Gastrocnemius medialis (tissue), 4 donors: ENCODE data around the gene KIF16B. TPM values are rescaled to one million over a fixed set of nuclear protein-coding genes. Genes with fewer than 3 reads are reported as not detected.

ENCODE experiments used
- ATAC-seq, 2 donors: fragments of 150-250 bp; one replicate each; pipeline ENCODE4 v1.9.1; 2016
- DNase-seq, 2 donors: peaks; one replicate each; pipeline ENCODE4 v3.0.0-alpha.2; 2019
- H3K27ac ChIP-seq, 4 donors: fragments of 200-600 bp; sonication (generic); 1 replicate in 1 of 4; 2 replicates in 3 of 4; pipeline ENCODE4 v1.5.1; 2016 to 2018; ENCODE audit warnings: mild to moderate bottlenecking in 2 of 4, moderate library complexity in 1 of 4
- H3K27me3 ChIP-seq, 3 donors: fragments of 200-600 bp; sonication (generic) in 2 of 3; 1 replicate in 1 of 3; 2 replicates in 2 of 3; pipeline versions ENCODE4 v1.5.1 to v1.6.0; 2016 to 2019; ENCODE audit warnings: mild to moderate bottlenecking in 1 of 3, moderate library complexity in 1 of 3
- H3K36me3 ChIP-seq, 2 donors: fragments of 200-600 bp; sonication (generic) in 1 of 2; one replicate each; pipeline ENCODE4 v1.5.1; 2017 to 2018
- H3K4me1 ChIP-seq, 2 donors: fragments of 200-600 bp; sonication (generic) in 1 of 2; one replicate each; pipeline ENCODE4 v1.5.1; 2016 to 2017; ENCODE audit warnings: mild to moderate bottlenecking in 2 of 2
- H3K4me3 ChIP-seq, 4 donors: fragments of 200-600 bp; sonication (generic) in 3 of 4; 1 replicate in 1 of 4; 2 replicates in 3 of 4; pipeline ENCODE4 v1.5.1; 2016 to 2019; ENCODE audit warnings: mild to moderate bottlenecking in 2 of 4
- H3K9me3 ChIP-seq, 3 donors: fragments of 200-600 bp; sonication (generic) in 2 of 3; 1 replicate in 1 of 3; 2 replicates in 2 of 3; pipeline ENCODE4 v1.5.1; 2016 to 2019
- CTCF ChIP-seq, 5 experiments: fragments of 450-650 bp in 3 of 5; fragments of 200-600 bp in 2 of 5; sonication (generic) in 2 of 5; IDR thresholded peaks in 4 of 5; conservative IDR thresholded peaks in 1 of 5; 1 replicate in 4 of 5; 2 replicates in 1 of 5; pipeline ENCODE4 v1.5.1; 2016 to 2019; ENCODE audit warnings: antibody characterized with exemption in 5 of 5, mild to moderate bottlenecking in 3 of 5, moderate library complexity in 3 of 5
- POLR2A ChIP-seq, 2 donors: fragments of 450-650 bp; IDR thresholded peaks; one replicate each; pipeline ENCODE4 v1.6.1; 2017; ENCODE audit warnings: antibody characterized with exemption in 2 of 2, mild to moderate bottlenecking in 2 of 2, moderate library complexity in 2 of 2
- in situ Hi-C, 4 donors: fragments of 200-750 bp; cut with MboI; loops; one replicate each; pipeline versions ENCODE4 v1.15.0 to v1.8.0; 2017; ENCODE audit warnings: low sequenced_read_pairs in 4 of 4
- intact Hi-C: fragments of 100-400 bp; cut with DNase I; formaldehyde crosslinking; loops from one replicate; pipeline ENCODE4 v1.15.1; 2023; ENCODE audit warnings: low total_unique reads
- total RNA-seq, 4 donors: library from RNA; depleted of rRNA; stranded (reverse); fragments of >200 nt; gene quantifications; one replicate each; pipeline versions ENCODE4 v1.1.0 to v1.2.3, GENCODE V29; 2016

The KIF16B gene
- total RNA-seq, 4 donors from 2014 or later: 13.4 to 23.9 (median 20.0) TPM

DNA sequence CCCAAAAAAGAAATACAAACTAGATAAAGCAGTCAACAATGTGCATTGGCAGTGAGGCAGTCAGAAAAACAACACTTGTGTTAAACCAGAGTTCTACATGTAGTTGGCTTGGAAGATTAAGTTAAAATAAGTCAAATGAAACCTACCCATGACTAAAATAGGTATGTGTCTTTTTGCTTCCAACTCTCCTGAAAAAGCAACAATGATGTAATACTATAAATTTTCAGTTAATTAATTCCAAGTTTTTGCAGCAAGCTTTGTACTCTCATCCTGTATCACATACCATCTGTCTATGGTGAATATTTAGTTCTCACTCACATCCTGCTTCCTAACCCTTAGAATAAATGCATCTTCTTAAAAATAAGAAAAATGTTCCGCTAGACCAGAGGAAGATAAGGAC lies 261.5 kb downstream of the KIF16B start:
- ATAC-seq: no peak
- H3K4me1 ChIP-seq: no peaks in the 10 kb centered on the region
- H3K9me3 ChIP-seq: no peaks in the 10 kb centered on the region
- intact Hi-C loops (no loop called here), in situ Hi-C loops (no loop called here)
- no peak for DNase-seq
- H3K36me3 ChIP-seq: no peaks in the 10 kb centered on the region
- no peak for TF ChIP-seq CTCF (IDR thresholded peaks at IDR 0.05 in 4 of 5, conservative IDR thresholded peaks at IDR 0.05 in 1 of 5)
- TF ChIP-seq POLR2A (IDR thresholded peaks at IDR 0.05): no peak
- H3K27me3 ChIP-seq: no peaks in the 10 kb centered on the region
- no peak overlapping the region for H3K27ac ChIP-seq
- no peak overlapping the region for H3K4me3 ChIP-seq

DNA sequence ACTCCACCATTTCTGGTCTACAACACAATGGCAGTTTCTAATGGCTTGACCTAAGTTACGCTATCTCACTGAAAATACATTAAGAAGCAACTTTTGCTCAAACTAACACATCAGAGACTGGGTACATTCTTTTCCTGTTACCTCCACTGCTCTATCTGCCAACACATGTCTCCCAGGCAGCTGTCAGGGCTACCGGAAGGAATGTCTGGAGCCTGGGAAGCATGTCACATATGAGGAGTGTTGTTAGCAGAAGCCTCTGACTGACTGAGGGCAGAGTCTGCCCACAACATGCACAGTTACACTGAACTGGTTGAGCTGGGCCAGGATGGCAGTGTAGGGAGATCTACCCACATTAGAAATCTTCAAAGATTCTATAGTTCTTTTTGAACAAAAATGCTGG lies 264.5 kb downstream of the KIF16B start:
- Histone ChIP-seq H3K9me3 (no peaks in the 10 kb centered on the region), H3K27me3 (no peaks in the 10 kb centered on the region), H3K4me3 (no peak overlapping the region), H3K27ac (no peak overlapping the region), H3K4me1 (no peaks in the 10 kb centered on the region), H3K36me3 (no peaks in the 10 kb centered on the region)
- intact Hi-C loops: no loop called here
- TF ChIP-seq CTCF (IDR thresholded peaks at IDR 0.05 in 4 of 5, conservative IDR thresholded peaks at IDR 0.05 in 1 of 5) (no peak), POLR2A (IDR thresholded peaks at IDR 0.05) (no peak)
- DNase-seq (no peak), ATAC-seq (no peak)
- in situ Hi-C loops: no loop called here

DNA sequence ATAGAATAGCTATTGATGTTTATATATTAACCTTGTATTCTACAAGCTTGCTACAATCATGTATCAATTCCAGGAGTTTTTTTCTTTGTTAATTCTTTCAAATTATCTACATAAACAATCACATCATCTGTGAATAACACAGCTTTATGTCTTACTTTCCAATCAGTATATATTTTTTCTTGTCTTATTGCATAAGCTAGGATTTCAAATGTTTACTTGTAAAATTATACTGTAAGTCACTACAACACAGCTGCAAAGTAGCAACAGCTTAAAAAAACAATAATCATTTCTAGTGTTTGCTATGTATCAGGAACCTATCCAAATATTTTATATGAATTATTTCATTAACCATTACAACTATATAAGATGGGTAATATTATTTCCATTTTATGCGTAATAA lies 270.4 kb downstream of the KIF16B start:
- no peaks in the 10 kb centered on the region for H3K27me3 ChIP-seq
- in situ Hi-C loops (no loop called here), intact Hi-C loops (no loop called here)
- no peaks in the 10 kb centered on the region for H3K4me1 ChIP-seq
- H3K27ac ChIP-seq: no peak overlapping the region
- TF ChIP-seq POLR2A (IDR thresholded peaks at IDR 0.05) (no peak), CTCF (IDR thresholded peaks at IDR 0.05 in 4 of 5, conservative IDR thresholded peaks at IDR 0.05 in 1 of 5) (no peak)
- peaks cover 0 to 12% (median 3%) of the 10 kb centered on the region in 3 donors for H3K9me3 ChIP-seq
- DNase-seq: no peak
- ATAC-seq: no peak
- H3K36me3 ChIP-seq: no peaks in the 10 kb centered on the region
- H3K4me3 ChIP-seq: peak overlapping the region in 1 of 4 donors; percentile 1

DNA sequence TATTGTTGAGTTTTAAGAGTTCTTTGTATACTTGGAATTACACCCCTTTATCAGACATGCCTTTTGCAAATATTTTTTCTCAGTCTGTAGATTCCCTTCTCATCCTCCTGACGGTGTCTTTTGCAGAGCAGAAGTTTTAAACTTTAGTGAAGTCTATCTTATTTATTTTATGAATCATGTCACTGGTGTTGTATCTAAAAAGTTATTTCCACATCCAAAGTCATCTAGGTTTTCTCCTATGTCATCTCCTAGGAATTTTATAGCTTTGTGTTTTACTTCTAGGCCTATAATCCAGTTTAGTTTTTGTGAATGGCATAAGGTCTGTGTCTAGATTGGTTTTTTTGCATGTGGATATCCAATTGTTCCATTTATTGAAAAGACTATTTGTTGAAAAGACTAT lies 271.3 kb downstream of the KIF16B start:
- Histone ChIP-seq H3K36me3 (no peaks in the 10 kb centered on the region), H3K4me3 (peak overlapping the region in 1 of 4 donors; percentile 1), H3K27ac (no peak overlapping the region), H3K4me1 (no peaks in the 10 kb centered on the region), H3K9me3 (peaks cover 0 to 12% (median 3%) of the 10 kb centered on the region in 3 donors), H3K27me3 (no peaks in the 10 kb centered on the region)
- in situ Hi-C loops (no loop called here), intact Hi-C loops (no loop called here)
- ATAC-seq (no peak), DNase-seq (no peak)
- no peak for TF ChIP-seq POLR2A (IDR thresholded peaks at IDR 0.05)
- TF ChIP-seq CTCF (IDR thresholded peaks at IDR 0.05 in 4 of 5, conservative IDR thresholded peaks at IDR 0.05 in 1 of 5): no peak

DNA sequence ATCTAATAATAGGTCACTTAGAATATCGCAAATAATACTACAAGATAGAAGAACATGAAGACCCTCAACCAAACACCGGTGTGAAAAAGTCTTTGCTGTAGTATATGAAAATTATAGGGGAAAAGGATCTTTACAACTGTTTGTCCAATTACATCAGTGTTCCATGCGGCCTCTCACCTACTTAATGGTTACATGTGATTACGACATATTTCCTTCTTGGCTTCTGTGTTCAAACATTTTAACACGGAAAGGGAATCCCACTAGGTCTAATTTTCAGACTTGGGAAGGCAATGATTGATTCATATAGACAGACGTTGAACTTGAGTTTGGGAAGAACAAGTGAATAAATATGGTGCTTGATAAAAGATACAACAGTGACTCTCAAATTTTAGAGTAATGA lies 273.4 kb downstream of the KIF16B start:
- H3K4me3 ChIP-seq: no peak overlapping the region
- no peaks in the 10 kb centered on the region for H3K36me3 ChIP-seq
- H3K4me1 ChIP-seq: no peaks in the 10 kb centered on the region
- TF ChIP-seq CTCF (IDR thresholded peaks at IDR 0.05 in 4 of 5, conservative IDR thresholded peaks at IDR 0.05 in 1 of 5) (no peak), POLR2A (IDR thresholded peaks at IDR 0.05) (no peak)
- peaks cover 0 to 12% (median 3%) of the 10 kb centered on the region in 3 donors for H3K9me3 ChIP-seq
- DNase-seq (no peak), ATAC-seq (no peak)
- H3K27ac ChIP-seq: no peak overlapping the region
- H3K27me3 ChIP-seq: no peaks in the 10 kb centered on the region
- intact Hi-C loops: no loop called here
- in situ Hi-C loops: no loop called here
